ENCODE measurements around the gene NKAP.
"Not testable (repeated sequence)": the region's sequence is repeated elsewhere in the genome, so short reads cannot be mapped to it uniquely, and the experiment has no call there.

Gene NKAP

DNA sequence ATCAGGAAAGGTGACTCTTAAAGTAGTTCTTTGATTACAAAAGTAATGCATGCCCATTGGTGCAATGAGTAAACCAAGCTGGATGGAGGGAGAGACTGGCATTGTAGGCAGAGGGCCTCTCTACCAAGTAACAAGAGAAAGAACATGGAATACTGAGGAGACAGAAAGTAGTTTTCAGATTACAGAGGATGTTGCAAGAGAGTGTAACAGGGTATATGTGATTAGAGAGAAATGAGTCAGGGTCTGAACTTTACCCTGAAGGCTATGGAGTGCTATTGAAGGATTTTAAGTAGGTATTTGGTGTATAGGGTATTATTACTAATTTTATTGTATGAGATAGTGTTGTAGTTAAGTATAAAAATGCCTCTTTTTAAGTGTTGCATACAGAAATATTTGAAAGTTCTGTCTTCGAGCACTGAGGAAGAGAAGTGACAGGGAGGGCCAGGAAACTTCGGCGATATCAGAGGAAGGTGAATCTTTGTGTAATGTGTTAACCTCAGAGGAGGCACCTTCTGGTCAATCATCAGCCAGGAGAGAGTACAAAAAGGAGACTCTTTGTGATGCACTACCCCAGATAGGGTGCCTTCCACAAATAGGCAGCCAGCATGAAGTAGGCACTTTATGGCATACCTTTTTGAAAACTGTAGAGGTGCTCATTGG, 8.2 kb downstream of the NKAP start:
- DNase-seq = no peak

DNA sequence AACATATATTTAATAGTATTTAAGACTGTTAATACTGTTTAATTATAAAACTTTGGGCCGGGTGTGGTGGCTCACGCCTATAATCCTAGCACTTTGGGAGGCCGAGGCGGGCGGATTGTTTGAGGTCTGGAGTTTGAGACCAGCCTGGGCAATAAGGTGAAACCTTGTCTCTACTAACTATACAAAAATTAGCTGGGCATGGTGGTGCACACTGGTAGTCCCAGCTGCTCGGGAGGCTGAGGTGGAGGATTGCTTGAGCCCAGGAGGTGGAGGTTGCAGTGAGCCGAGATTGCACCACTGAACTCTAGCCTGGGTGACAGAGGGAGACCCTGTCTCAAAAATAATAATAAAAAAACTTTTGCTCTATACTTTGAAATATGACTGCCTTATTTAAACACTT, 21.2 kb downstream of the NKAP start:
- not testable (repeated sequence) for DNase-seq

DNA sequence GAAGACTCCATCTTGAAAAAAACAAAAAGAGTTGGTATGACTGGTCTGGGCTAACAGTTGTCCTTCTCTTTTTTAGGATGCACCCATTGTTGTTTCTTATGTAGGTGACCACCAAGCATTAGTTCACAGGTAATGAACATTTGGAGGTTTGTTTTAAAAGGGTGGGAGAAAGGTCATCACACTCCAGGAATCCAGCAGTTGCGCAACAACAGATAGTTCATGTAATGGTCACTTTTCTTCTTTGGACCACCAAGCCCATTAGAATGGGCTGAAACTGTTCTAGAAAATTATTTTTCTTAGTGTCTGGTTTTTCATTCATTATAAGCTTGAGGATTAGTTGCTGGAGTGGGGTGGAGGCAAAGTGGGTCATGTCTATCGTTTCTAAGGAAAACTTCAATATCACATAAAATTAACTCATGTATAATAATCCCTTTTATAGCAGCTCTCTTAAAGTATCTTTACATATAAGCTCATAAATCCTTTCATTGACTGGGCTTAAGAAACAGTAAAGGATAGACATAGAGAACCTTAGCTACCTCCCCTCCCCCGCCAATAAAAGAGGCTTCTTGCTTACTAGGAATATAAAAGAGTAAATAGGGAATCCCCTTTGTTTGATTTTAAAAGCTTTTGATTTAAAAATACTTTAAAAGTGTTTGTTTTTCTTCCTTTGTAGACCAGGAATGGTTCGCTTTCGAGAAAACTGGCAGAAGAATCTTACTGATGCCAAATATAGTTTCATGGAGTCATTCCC, 23.5 kb downstream of the NKAP start:
- no peak for DNase-seq

DNA sequence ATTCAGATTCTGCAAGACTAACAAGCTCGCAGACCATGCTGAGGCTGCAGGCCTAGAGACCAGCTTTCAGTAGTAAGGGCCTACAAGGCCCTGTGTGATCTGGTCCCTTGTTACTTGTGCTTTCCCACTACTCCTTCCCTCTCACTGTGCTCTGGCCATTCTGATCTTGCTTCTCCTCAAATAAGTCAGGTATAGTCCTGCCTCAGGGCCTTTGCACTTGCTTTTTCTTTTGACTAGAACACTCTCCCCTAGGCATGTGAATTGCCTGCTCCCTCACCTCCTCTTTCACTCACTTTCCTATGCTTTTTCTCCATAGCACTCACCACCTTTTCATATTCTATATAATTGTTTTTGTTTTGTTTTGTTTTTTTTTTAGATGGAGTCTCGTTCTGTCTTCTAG, 25.7 kb downstream of the NKAP start:
- DNase-seq = no peak

DNA sequence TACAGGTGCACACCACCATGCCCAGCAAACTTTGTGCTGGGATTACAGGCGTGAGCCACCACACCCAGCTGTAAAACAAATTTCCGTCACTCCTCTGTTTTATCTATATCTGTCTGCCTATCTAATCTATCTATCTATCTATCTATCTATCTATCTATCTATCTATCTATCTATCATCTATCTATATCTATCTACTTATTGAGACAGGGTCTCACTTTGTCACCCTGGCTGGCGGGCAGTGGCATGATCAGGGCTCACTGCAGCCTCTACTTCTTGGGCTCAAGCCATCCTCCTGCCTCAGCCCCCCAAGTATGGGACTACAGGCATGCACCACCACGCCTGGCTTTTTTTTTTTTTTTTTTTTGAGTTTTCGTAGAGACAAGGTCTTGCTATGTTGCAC, 27.2 kb downstream of the NKAP start:
- DNase-seq = no peak

DNA sequence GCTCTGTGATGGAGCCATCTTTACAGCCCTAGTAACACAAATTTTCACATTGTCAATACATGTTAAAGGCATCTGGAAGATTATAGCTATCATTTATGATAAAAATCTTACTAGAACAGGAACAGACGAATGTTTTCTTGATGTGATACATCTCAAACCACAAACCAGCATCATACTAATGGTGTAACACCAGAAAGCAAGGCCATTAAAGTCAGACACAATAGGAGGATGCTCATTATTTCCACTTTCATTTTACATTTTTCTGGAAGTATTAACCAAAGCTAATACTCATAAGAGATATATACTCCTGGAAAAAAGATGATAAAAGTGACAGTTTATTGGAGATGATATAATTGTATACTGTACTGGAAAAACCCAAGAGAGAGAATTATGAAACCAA, 42.6 kb downstream of the NKAP start:
- DNase-seq = no peak

DNA sequence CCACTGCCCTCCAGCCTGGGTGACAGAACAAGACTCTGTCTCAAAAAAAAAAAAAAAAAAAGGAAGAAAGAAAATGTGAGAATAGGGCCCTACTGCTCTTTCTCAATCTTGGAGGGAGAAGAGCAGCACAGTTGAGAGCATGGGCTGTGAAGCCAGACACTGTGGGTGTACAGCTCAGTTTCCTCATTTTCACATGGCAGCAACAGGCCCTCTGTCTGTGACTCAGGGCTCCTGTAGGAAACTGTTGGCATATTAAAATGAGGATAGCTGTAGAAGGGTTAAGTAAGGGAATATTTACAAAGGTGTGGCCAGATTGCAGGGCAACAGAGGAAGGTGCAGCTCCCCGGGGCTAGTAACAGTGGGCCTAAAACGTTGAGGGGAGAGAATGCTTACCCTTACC, 44.4 kb downstream of the NKAP start:
- DNase-seq = no peak

DNA sequence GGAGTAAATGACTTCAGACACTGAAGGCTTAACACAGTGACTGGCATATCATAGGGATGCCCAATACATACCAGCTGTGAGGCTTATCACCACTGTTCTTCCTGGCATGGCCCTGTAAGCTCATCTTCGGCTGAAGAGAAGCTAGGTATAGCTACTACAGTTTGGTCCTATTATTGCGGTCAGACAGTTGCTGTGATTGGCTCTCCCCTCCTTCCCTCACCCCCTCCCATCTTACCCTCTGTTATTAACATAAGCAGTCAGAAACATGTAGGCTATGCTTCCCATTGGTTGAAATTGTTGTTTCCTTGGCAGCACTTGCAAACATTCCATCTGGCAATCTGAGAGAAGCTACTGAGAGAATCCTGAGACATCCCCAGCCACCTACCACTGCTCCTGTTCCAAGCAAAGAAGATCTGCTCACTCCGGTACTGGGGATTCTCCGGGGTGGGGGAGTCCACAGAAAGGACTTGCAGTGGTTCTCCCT, 47.7 kb downstream of the NKAP start, which contains the start of gene AKAP14:
AKAP14 (plus strand) TSS at position 51 of the 484 bp plus-strand sequence. CDS start 7,331 bp downstream, outside the sequence.
- DNase-seq = no peak

DNA sequence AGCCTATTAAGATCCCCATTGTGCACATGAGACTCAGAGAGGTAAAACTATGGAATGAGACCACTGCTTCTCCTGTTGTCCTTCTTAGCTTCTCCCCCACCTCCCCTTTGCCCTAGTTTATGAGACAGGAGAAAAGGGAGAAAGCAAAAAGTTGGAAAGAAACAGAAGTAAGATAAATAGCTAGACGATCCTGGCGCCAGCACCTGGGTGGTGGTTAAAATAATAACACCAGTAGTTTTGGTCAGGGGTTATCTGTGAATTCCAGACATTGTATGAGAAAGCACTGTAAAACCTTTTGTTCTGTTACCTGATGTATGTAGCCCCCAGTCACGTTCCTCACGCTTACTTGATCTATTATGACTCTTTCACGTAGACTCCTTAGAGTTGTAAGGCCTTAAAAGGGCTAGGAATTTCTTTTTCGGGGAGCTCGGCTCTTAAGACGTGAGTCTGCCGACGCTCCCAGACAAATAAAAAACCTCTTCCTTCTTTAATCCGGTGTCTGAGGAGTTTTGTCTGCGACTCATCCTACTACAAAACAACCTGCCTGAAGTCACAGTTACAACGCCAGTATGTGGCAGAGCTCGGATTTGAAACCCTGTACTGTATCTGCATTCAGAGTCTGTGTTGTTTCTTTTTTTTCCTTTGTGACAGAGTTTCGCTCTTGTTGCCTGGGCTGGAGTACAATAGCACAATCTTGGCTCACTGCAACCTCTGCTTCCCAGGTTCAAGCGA, 51.4 kb downstream of the NKAP start:
- not testable (repeated sequence) for DNase-seq

DNA sequence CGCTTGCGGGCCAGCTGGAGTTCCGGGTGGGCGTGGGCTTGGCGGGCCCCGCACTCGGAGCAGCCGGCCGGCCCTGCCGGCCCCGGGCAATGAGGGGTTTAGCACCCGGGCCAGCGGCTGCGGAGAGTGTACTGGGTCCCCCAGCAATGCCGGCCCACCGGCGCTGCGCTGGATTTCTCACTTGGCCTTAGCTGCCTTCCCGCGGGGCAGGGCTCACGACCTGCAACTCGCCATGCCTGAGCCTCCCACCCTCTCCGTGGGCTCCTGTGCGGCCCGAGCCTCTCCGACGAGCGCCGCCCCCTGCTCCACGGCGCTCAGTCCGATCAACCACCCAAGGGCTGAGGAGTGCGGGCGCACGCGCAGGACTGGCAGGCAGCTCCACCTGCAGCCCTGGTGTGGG, 52.9 kb downstream of the NKAP start:
- not testable (repeated sequence) for DNase-seq

DNA sequence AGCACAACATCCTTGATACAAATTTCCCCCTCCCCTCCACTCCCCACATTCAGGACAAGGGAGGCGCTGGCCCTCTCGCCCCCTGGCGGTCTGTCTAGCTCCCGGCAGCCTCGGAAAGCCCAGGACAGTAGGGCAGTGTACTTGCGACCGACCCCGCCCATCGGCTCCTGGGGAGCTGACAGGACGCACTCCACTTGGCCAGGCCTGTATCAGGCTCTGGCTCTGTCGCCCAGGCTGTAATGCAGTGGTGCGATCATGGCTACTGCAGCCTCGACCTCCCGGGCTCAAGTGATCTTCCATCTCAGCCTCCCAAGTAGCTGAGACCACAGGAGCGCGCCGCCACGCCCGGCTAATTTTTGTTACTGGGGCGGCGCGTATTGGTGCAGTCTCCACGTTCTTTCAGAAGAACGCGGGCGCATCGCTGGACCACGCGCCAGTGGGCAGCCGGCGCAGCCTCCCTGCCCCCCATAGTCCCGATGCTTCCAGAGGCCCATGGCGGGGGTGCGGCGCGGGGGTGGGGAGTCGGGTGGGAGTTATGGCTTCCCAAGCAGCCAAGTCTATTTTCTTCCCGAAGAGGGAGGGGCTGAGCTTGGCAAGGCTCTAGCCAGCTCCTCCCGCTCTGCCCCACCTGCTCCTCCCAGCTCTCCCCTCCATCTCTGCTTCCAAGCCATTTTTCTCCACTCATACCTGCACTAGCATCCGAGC, 55.7 kb downstream of the NKAP start:
- peak; percentile 2 for DNase-seq

DNA sequence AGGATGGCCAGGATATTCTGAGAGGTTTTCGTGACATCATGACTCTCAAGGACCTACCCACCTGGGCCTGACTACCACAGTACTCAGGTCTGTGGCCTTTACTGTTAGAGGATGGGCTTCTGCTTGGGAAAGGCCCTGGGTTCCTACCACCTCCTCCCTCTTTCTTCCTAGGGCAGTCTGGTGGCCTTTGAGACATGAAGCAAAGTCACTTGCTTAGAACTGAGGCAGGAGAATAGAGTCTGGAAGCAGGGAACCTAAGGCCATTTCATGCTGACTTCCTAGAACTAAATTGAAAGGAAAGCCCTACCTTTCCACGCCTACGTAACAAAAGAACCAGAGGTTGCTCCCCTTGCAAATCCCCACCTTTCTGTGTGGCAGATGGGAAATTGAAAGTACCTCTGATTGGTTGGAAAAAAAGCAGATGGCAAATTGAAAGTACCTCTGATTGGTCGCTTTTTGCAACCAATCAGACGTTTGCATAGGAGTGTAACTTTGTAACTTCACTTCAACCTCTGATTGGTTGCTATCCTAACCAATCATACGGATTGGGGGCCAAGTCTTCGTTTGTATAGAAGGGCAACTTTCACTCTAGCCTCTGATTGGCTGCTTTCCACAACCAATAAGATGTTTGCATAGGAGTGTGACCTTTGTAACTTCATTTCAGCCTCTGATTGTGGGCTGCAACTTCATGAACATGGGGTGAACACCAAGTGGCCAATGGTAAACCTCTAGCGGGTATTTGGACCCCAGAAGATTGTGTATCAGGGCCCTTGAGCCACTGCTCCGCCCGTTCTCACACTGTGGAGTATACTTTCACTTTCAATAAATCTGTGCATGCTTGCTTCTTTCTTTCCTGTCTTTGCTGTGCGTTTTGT, 57.8 kb downstream of the NKAP start:
- no peak for DNase-seq

DNA sequence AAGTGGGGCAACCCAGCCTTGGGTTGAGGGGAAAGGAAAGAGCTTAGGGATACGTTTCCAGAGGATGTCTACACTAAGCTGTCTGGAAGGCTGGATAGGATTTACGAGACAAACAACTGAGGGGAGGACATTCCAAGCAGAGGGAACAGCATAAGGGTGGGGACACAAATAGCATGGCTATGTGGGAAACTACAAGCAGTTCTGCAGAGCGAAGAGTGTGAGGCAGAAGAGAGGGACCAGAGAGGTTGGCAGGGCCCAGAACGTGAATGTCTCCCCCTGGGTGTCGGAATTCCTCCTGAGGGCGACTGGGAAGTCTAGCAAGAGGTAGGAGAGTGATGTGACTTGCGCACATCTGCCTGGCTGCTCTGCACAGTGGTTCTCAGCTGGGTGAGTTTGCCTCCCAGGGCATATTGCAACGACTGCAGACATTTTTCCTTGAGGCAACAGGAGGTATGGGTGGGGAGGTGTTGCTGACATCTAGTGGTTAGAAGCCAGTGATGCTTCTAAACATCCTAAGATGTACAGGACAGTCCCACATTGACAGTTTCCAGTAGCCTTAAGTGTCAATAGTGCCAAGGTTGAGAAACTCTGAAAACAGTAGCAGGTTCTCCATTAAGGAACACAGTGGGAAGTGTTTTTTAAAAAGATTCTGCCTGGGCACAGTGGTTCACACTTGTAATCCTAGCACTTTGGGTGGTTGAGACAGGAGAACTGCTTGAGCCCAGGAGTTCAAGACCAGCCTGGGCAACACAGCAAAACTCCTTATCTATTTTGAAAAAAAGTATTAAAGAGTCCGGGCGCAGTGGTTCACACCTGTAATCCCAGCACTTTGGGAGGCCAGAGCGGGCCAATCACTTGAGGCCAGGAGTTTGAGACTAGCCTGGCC, 62.8 kb downstream of the NKAP start:
- no peak for DNase-seq

DNA sequence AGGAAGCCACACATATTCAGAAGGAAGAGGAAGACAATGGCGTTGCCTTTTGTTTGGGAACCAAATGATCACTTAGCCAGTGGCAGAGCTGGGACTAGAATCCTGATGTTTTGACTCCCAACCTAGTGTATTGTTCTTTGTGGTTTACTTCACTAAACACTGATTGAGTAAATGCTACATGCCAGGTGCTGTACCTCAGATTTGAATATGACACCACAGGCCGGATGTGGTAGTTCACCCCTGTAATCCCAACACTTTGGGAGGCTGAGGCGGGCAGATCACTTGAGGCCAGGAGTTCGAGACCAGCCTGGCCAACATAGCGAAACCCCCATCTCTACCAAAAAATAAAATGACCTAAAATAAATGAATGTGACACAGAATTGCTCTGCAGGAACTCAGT, 63.5 kb downstream of the NKAP start:
- DNase-seq = no peak

DNA sequence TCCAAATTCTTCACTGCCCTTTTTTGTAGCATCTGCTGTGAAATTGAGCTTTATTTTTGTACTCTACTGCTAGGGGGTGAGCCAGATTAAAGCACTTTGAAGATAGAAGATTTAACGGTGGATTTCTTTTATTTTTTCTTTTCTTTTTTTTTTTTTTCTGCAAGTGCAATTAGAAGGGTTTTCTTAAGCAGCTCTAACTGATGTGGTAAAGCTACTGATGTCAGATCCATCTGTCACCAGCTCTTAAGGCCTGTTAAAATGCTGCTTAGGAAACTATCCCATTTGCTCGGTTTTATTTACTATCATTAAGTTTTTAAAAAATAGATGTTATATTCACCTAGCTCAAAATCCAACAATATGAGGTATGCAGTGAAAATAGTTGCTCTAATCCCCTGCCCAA, 64.8 kb downstream of the NKAP start:
- DNase-seq = no peak

DNA sequence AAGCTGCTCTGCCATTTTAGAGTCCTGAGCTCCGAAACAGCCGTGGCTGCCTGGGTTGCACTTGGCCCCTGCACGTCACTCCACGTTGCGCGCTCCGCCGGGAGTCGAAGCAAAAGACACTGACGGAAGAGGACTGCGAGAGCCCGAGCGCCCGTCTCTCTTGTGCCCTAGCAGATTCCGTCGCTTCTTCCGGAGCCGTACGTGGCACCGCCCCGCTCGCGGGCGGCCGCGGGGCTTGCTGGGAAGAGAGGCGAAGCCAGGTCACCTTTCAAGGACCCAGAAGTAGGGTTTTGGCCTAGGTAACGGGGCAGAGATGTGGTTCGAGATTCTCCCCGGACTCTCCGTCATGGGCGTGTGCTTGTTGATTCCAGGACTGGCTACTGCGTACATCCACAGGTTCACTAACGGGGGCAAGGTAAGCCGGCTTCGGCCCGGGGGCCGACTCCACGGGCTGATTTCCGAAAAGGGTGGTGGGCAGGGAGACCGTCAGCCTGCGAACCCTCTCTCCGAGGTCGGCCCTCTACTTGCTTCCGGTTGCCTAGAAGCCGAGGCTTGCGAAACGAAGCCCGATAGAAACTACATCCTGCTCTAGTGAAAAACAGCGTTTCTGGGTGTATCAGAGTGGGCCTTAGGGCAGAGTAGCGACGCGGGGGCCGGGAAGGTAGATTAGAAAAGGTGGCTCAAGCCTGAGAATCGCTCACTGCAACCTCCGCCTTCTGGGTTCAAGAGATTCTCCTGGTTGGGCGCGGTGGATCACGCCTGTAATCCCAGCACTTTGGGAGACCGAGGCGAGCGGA, 71.8 kb downstream of the NKAP start, which contains the start of the genes NDUFA1 and RNF113A:
NDUFA1 (plus strand) TSS at position 234 of the 797 bp plus-strand sequence; CDS start at position 314, 80 bp downstream.
RNF113A (minus strand) TSS at position 135 of the 797 bp plus-strand sequence; CDS start at position 15, 120 bp downstream.
- peak; percentile 36 for DNase-seq

DNA sequence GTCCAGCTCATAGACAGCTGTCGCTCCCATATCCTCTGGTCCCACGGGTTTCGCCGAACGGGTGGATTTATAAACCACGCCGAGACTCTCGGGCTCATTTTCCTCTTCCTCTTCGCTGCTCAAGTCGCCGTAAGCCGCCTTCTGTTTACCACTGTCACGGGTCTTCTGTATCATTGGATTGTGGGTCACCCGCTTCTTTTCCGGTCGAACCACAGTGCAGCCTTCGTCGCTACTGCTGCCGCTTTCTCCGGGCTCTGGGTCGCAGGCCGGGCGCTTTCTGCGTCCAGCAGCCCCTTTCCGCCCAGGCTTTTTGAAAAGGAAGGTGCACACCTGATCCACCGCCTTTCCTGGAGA, 72.3 kb downstream of the NKAP start:
- DNase-seq = no peak

Measured in GOT3 (cell line).